T-helper 22 cell (primary cell): ENCODE data around the gene SYT2.

ENCODE experiments used
- DNase-seq: peaks from one replicate; pipeline ENCODE4 v3.0.0-alpha.2; 2020; ENCODE audit warnings: low read depth

The SYT2 gene

DNA sequence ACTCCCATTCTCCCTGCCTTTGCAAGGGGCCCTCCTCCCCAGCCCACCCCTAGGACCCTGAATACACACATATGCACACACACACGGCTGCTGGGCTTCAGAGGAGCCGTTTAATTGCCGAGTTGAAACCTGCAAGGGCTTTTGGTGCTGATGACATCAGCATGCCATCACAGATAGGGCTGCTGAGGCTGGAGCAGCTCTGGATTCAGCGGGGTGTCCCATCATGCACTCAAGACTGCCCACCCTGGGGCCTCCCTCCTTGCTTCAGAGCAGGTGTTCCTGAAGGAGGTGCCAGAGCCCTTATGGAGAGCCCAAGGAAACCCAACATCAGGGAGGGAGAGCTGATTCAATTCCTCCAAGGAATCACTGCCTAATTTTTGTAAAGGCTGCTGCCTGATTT is 5.7 kb downstream of the SYT2 start:
- no peak for DNase-seq

DNA sequence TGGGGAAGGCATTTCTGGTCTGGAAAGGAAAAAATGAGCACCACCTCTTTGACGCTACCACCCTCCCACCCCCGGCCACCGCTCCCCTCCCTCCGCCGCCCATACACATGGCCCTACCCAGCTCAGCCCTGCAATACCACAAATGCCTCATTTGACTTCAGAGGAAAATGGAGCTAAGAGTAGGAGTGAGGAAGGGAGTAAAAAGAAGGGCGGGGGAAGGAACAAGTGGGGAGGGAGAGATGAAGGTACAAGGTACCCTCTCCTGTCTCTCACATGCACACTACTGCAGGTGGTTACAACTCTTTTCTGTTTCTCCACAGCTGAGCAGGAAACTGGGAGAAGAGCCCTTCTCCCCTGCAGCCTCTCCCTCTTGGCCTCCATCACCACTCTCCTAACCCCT is 7.1 kb downstream of the SYT2 start:
- no peak for DNase-seq

GRCh38 chr1:202702088-202702487 is 8.2 kb downstream of the SYT2 start:
- DNase-seq: no peak

GRCh38 chr1:202701200-202701599 is 9.1 kb downstream of the SYT2 start:
- DNase-seq: no peak

GRCh38 chr1:202700061-202700460 is 10.2 kb downstream of the SYT2 start:
- no peak for DNase-seq

DNA sequence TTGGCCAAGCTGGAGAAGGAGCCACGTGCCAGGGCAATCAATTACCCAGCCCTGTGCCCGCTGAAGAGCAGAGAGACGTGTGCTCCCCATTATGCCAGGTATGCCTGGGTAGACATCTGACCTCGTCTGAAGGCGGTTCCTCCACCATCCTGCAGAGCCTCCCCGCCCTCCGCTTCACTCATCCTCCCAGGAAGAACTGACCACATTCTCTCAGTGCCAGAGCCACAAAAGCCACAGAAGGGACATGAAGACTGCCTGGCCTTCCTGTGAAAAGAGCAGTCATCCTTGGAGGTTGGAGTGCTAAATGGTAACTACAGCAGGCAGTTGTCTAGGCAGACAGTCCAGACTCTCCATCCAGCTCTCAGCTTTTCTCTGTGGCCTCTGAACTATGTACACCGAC is 12.0 kb downstream of the SYT2 start:
- DNase-seq: no peak

DNA sequence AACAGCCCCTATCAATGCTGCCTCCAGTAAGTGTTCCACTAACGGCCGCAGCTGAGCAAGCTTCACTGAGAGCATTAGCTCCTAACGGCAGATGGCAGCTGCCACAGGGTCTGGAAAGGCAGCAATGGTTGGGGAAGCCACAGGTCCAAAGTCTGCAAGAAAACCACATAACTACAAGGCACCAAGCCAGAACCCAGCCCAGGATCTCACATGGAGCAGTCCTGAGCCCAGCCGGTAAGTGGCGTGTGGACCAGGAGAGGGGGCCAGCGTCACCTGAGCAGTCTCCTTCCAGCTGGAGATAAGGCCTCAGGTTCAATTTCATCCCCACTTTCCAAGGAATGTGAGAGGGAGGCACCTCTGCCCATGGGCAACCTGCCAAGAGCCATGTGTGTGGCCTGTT is 13.2 kb downstream of the SYT2 start:
- no peak for DNase-seq

- no peak for DNase-seq
Observed at GRCh38 chr1:202694314-202694713, 15.9 kb downstream of the SYT2 start.

- no peak for DNase-seq
Observed at GRCh38 chr1:202692959-202693555, 17.2 kb downstream of the SYT2 start.

- DNase-seq: no peak
Observed at GRCh38 chr1:202691816-202692215, 18.4 kb downstream of the SYT2 start.

DNA sequence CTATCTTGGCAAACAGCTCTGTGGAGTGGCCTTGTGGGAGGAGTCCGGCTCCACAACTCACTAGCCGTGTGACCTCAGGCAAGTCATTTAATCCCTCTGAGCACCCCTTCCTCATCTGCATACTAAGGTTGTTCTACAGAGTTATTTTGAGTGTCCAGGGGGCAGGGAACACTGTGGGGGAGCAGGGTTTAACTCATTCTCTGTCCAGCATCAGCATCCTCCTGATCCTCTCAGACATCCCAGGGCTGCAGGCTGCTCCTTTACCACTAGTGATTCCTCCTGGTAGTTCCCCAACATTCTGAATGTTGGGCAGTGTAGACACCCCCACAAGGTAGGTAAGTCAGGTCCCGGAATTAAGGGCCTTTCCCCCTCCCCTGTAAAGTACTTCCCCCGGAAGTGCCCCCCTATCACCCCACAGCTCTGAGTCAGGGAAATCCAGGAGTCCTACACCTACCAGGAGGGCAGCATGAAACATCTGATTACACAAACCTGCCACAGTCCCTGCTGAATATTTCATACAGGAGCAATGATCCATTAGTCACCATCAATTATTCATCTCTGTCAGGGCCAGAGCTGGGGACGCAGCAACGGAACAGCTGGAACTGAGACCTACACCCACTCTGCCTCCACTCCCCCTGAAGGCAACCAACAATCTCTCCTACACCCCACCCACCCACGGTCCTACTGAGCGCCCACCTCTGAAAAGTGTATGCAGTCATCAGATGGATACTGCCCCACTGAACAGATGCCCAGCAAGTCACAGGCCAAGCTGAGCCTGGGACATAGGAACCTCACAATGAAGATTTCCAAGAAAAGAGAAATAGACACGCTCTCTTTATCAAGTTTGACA is 20.5 kb downstream of the SYT2 start:
- no peak for DNase-seq

- DNase-seq: no peak
Observed at GRCh38 chr1:202689082-202689481, 21.2 kb downstream of the SYT2 start.

DNA sequence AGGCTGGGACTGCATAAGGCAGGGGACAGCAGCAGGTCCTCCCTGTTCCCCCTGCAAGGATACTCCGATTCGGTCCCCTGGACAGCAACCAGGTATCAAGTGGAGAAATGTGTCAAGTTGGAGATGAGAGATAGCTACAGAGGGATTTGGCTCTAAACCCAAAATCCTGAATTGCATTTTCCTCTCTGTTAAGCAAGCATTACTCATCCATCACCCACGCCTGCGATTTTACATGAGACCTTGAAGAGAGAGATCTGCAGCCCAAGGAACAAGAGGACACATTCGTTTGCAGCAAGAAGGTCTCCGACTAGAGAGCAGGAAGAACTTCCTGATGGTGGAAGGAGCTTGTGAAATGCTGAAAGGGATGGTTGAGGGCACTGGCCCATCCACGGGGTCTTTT is 21.9 kb downstream of the SYT2 start:
- DNase-seq: no peak

GRCh38 chr1:202687798-202688197 is 22.5 kb downstream of the SYT2 start:
- no peak for DNase-seq

DNA sequence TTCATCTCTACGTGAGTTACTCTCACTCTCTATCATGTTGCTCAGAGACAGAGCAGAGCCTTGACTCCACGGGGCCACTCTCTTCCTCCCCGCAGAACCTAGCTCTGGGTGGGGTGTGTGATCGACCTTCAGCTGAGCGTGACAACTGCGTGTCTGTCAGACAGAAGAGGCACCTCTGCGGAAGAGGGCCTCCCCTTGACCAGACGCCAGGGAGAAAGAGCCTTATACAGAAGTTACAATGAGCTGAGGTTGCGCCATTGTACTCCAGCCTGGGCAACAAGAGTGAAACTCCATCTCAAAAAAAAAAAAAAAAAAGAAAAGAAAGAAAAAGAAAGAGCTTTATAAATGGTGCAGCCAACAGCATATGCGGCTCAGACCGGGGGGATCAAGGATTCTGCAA is 22.9 kb downstream of the SYT2 start:
- DNase-seq: no peak

DNA sequence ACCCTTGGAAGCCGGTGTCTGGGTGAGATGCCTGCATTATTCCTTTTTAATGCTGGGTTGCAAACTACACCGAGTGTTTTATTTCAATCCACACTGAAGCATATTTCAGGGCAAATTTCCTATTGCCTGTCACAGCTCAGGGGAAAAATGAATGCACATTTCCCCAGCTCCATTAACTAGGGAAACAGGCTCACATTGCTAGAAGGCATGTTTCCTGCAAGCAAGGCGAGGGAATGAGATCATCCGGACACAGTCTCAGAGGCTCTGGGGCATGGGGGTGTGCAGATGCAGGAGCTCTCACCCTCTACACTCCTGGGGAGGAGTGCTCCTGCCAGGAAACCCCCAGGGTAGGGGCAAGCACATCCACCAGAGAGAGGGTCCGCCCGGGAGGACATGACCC is 24.6 kb downstream of the SYT2 start:
- no peak for DNase-seq

GRCh38 chr1:202684716-202685115 is 25.5 kb downstream of the SYT2 start:
- DNase-seq: no peak

GRCh38 chr1:202683029-202683428 is 27.2 kb downstream of the SYT2 start:
- no peak for DNase-seq

DNA sequence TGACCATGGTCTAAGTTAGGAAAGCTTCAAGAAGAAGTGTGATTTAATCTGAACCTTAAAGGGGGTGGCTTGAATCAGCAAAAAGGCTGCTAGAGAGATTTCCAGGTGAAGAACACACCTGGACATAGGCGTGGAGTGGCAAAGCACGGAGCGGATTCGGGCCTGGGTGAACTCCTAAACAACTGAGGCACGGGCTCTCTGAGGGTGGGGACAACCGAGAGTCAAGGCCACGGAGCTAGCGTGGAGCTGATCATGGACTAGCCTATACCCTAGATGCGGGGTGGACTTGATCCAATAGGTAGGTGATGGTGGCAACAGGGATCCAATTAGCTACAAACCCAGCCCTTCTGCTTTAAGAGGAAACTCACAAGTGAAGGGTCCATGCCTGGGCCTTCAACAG is 27.8 kb downstream of the SYT2 start:
- DNase-seq: no peak

GRCh38 chr1:202681736-202682420 is 28.4 kb downstream of the SYT2 start:
- no peak for DNase-seq

- DNase-seq: no peak
Observed at GRCh38 chr1:202680586-202681352, 29.5 kb downstream of the SYT2 start.

DNA sequence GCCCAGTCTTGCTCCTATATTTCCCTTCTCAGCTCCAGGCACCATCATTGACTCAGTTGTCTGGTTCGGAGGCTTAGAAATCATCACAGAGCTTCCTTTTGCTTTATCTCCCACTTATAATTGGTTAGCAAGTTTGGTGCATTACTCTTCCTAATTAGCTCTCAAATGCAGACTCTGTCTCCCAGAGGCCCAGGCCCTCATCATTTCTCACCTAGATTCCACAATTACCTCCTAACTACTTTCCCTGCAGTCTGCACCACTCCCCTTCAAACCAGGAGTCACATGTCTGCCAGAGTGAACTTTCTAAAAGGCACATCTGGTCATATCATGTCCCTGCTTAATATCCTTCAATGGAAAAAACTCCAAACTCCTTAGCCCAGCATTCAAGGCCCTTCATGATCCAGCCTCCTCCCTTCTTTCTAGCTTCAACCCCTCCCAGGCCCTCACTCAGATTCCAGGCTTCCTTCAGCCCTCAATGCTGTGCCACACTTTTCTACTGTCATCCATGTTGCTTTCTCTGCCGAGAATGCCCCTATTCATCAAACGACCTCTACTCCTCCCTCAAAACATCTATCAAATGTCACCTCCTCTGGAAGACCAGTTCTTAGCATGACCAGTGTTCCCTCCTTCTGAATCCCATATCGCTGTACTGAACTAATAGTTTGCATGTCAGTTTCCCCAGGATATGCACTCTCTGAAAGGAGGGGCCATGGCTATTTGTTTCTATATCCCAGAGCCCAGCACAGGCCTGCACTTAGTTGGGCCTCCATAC is 30.7 kb downstream of the SYT2 start:
- DNase-seq: no peak
